Fibroblast of skin of right biceps (primary cell): ENCODE measurements around the gene TRIM69.
"Not testable (repeated sequence)": the region's sequence is repeated elsewhere in the genome, so short reads cannot be mapped to it uniquely, and the experiment has no call there.

Source experiments
- DNase-seq: peaks from one replicate; pipeline ENCODE4 v3.0.0-alpha.2; 2013

Gene TRIM69

DNA sequence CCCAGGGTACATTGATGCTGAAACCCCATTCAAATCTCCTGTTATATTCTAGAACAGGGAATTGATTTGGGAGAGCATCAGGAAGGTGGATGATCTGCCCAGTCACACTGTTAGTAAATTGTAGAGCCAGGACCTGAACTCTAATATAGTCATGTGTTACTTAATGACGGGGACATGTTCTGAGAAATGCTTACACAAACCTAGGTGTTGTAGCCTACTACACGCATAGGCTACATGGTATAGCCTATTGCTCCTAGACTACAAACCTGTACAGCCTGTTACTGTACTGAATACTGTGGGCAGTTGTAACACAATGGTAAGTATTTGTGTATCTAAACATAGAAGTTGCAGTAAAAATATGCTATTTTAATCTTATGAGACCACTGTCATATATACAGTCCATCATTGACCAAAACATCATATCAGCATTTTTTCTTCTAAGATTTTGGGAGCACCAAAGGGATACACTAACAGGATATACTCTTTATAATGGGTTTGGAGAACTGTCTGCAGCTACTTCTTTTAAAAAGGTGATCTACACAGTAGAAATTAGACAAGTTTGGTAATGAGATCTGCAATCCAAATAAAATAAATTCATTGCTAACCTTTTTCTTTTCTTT, 19.2 kb upstream of the TRIM69 start:
- DNase-seq, result no peak

DNA sequence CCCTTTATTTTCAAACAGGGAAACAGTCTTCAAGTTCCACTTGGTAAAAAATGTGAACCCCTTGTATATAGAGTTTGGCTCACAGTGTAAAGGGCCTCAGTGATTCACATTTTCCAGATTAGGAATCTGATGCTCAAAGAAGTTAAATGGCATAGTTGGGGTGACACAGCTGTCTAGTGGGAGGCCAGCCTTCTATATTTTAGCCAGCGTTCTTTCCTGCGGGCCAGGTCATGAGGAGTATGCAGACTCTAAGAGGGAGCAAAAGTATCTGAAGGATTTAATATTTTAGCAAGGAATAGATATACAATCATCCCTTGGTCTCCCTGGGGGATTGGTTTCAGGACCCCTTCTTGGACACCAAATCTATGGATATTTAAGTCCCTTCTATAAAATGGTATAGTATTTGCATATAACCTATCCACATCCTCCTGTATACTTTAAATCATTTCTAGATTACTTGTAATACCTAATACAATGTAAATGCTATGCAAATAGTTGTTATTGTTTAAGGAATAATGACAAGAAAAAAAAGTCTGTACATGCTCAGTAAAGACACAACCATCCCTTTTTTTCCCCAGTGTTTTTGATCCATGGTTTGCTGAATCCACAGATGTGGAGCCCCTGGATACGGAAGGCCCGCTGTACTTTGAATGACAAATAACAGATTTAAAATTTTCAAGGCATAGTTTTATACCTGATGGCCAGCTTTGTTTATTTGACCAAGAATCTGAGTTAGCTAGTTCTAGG, 18.0 kb upstream of the TRIM69 start:
- no peak for DNase-seq

- DNase-seq, result no peak
Observed at GRCh38 chr15:44718927-44719292, 17.4 kb upstream of the TRIM69 start.

GRCh38 chr15:44719293-44719999, 16.9 kb upstream of the TRIM69 start:
- DNase-seq, result no peak

DNA sequence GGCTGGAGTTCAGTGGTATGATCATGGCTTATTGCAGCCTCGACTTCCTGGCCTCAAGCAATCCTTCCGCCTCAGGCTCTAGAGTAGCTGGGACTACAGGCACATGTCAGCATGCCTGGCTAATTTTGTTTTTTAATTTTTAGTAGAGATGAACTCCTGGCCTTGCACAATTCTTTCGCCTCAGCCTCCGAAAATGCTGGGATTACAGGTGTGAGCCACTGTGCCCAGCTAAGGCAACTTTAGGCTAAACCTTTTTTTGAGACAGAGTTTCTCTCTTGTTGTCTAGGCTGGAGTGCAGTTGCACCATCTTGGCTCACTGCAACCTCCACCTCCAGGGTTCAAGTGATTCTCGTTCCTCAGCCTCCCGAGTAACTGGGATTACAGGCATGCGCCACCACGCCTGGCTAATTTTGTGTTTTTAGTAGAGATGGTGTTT, 16.3 kb upstream of the TRIM69 start:
- not testable (repeated sequence) for DNase-seq

- no peak for DNase-seq
Observed at GRCh38 chr15:44720460-44721176, 15.7 kb upstream of the TRIM69 start.

DNA sequence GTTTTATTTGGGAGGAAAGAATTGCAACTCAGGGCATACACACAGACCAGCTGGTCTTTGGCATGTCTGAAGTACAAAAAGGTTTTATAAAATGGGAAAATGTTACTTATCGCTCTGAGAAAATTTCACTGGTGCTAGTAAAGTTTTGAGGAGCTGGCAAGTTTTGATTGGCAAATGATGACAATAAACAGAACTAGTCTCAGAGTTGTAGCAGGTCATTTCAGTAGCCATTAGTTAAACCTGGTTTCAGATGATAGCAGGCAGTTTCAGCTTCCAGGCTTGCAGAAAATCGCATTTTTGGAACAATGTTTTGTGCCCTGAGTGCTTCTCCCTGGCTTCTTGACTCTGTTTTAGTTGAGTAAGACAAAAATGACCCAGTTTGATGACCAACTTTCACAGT, 14.3 kb upstream of the TRIM69 start:
- DNase-seq, result no peak

GRCh38 chr15:44726136-44726535, 10.2 kb upstream of the TRIM69 start:
- DNase-seq, result no peak

GRCh38 chr15:44726568-44727484, 9.5 kb upstream of the TRIM69 start:
- DNase-seq, result peak; percentile 94

DNA sequence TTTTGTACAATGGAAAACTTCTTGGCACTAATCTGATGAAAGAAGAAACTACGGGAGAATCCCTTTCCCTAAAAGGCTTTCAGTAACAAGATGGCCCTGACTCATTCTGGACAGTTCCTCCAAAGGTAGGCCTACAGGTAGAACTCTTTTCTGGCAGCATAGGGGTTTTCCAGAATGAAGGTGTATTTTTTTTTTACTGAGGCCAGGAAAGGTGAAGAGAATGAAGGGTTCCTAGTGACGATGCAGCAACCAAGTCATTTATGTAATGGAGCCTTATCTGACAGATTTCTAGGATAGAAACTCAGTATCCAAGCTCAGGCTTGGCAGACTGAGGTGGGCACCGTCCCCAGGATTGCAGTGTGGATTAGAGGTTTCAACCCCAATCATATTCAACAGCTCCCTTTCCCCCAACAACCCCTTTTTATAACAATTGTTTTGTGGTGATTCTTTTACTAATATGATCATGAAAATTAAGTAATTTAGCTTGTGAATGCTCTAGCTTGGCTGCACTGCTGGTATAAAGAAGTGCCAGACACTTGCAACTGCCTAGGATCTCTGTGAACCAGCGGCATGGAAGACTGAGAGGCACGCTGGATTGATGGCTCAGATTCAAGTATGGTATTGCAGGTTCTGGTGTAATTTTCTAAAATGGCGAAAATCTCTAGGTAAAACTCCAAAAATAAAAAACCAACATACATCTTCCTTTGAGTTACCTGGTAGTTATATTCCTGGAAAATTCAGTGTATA, 8.7 kb upstream of the TRIM69 start:
- DNase-seq, result no peak

GRCh38 chr15:44728232-44728575, 8.1 kb upstream of the TRIM69 start:
- not testable (repeated sequence) for DNase-seq

DNA sequence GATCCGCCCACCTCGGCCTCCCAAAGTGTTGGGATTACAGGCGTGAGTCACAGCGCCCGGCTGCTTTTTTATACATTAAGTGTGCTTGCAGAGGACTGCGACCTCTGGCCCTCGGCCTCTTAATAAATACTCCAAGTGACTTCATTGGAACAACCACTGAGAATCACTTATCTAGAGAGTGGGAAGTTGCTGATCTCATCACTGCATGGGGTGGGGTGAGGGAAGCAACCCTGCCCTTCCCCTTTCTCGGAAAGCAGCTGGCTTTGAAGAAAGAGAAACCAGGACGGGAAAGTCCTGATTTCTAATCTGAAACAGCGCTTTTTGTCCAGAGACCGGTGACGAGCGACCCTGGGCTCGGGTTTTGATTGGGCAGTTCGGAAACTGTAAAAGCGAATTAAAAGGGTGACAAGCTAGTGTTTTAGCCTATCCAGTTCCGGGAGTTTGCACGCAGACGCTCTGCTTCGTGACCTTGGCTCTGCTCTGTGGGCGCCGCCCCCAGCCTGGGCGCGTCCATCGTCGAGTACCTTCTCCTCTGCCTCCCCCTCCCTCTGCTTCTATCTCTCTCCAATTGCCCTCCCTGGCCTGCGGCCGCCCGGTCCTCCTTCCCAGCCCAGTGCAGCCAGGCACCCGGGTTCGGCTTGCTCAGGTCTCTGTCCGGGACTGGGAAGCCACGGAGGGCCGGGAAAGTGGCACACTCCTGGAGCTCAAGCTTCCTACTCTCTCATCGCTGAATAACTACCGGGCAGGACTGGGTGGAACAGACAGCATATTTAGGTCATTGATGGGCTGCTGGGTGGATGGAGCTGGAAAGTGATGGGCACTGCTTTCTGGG, 7.5 kb upstream of the TRIM69 start:
- peak; percentile 98 for DNase-seq

DNA sequence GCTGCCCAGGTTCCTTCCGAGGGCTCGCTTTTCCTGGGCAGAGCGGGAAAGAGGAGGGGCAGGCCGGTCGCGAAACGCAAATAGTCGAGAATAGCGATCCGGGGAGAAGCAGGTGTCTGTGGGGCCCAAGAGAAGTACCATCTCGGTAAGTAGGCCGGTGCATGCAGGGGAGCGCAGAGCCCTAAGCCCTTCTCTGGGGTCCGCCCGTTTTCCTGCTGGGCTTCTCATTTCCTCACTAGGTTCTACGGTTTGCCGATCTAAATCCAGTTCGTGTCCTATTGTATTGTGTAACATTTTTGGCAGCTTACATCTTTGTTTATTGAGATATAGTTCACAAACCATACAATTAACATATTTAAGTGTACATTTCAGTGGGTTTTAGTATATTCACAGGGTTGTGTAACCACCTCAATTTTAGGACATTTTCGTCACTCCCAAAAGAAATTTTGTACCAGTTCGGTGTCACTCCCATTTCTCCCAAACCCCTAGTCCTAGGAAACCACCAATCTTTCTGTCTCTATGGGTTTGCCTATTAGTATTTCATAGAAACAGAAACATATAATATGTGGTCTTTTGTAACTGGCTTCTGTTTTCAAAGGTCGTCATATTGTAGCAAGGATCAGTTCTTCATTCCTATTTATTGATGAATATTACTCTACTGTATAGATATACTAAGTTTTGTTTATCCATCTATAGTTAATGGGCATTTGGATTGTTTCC, 6.8 kb upstream of the TRIM69 start:
- DNase-seq, result no peak

DNA sequence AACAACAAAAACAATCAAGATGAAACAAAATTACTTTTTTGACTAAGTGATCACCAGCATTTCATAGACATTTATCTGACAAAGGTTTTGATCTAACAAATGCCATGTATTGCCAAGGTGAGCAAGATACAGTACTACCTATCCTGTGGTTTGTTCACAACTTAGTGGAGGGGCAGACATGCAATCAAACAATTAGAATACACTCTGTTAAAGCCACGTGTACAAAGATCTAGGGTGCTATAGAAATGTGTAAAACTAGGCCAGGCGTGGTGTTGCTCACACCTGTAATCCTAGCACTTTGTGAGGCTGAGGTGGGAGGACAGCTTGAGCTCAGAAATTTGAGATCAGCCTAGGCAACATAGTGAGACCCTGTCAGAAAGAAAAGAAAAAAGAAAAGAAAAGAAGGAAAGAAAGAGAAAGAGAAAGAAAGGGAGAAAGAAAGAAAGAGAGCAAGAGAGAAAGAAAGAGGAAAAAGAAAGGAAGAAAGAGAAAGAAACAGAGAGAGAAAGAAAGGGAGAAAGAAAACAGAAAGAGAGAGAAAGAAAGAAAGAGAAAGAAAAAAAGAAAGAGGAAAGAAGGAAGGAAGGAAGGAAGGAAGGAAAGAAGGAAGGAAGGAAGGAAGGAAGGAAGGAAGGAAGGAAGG, 1.4 kb upstream of the TRIM69 start:
- no peak for DNase-seq

GRCh38 chr15:44735482-44736180, 697 bp upstream of the TRIM69 start:
- DNase-seq, result no peak

DNA sequence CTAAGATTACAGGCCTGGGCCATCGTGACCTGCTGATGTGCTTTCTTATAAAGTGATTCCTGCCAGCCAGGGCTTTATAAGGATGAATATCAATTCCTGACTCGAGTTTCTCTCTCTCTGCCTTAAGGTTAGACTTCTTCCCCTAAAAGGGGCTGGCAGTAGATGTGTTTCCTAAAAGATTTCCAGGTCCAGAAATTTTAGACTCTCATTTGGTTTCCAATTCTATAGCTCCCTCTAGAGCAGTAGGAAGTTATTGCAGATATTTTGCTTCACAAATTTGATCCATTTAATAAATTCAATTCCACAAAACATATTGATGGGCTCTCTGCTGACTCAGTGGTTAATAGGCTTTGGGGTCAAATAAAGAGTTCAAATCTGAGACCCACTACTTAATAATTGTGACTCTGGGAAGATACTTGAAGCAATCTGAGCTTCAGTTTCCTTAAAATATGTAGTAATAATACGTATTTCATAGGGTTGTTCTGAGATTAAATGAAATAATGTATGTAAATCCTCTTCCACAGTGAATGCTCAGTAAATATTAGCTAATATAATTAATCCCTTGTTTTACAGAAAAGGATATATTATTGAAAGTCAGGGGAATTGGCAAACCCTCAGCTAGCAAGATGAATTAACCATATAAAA, 2.1 kb downstream of the TRIM69 start:
- peak; percentile 53 for DNase-seq

DNA sequence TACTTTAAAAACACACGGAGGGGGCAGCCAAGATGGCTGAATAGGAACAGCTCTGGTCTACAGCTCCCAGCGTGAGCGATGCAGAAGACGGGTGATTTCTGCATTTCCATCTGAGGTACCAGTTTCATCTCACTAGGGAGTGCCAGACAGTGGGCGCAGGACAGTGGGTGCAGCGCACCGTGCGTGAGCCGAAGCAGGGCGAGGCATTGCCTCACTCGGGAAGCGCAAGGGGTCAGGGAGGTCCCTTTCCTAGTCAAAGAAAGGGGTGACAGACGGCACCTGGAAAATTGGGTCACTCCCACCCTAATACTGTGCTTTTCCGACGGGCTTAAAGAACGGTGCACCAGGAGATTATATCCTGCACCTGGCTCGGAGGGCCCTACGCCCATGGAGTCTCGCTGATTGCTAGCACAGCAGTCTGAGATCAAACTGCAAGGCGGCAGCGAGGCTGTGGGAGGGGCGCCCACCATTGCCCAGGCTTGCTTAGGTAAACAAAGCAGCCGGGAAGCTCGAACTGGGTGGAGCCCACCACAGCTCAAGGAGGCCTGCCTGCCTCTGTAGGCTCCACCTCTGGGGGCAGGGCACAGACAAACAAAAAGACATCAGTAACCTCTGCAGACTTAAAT, 3.0 kb downstream of the TRIM69 start:
- not testable (repeated sequence) for DNase-seq

GRCh38 chr15:44743454-44743853, 7.1 kb downstream of the TRIM69 start:
- not testable (repeated sequence) for DNase-seq
